Progenitor cell of endocrine pancreas (in vitro differentiated cells): ENCODE data around the gene BLOC1S2. TPM values are rescaled to one million over a fixed set of nuclear protein-coding genes. Genes with fewer than 3 reads are reported as not detected.

Experiments
- DNase-seq: peaks from one replicate; pipeline ENCODE4 v3.0.0; 2021; ENCODE audit warnings: low spot score; ENCODE audit not compliant: unreplicated experiment
- H3K27ac Mint-ChIP-seq: 2 replicates; pipeline ENCODE4 v1.8.0; 2021; ENCODE audit warnings: mild to moderate bottlenecking, moderate library complexity, mixed read lengths
- H3K27me3 Mint-ChIP-seq: 2 replicates; pipeline ENCODE4 v1.8.0; 2021; ENCODE audit warnings: mixed read lengths
- H3K36me3 Mint-ChIP-seq: 2 replicates; pipeline ENCODE4 v1.8.0; 2022; ENCODE audit warnings: mixed read lengths; ENCODE audit not compliant: insufficient read depth
- H3K4me1 Mint-ChIP-seq: 2 replicates; pipeline ENCODE4 v1.8.0; 2021; ENCODE audit warnings: low read depth, mixed read lengths
- H3K4me3 Mint-ChIP-seq: 2 replicates; pipeline ENCODE4 v1.8.0; 2021; ENCODE audit warnings: low read depth, mild to moderate bottlenecking, moderate library complexity, mixed read lengths
- H3K9me3 Mint-ChIP-seq: 2 replicates; pipeline ENCODE4 v1.8.0; 2021; ENCODE audit warnings: low read depth, mixed read lengths
- CTCF ChIP-seq: fragments of 200-600 bp; sonication (generic); IDR thresholded peaks from one replicate; pipeline ENCODE4 v1.5.0; 2021; ENCODE audit warnings: antibody characterized with exemption, mild to moderate bottlenecking; ENCODE audit not compliant: unreplicated experiment
- total RNA-seq: library from RNA; stranded (reverse); gene quantifications from 2 replicates; pipeline ENCODE4 v1.2.1, GENCODE V29; 2021

The BLOC1S2 gene
- total RNA-seq, 1 donor from 2014 or later, result 28.7 TPM

- peaks cover 2% of the 10 kb centered on the region for H3K36me3 Mint-ChIP-seq
- no peaks in the 10 kb centered on the region for H3K27me3 Mint-ChIP-seq
- H3K27ac Mint-ChIP-seq, result peak within 1 kb of the TSS; percentile 100
- peak; percentile 49 for DNase-seq
- H3K9me3 Mint-ChIP-seq, result peaks cover 4% of the 10 kb centered on the region
- peak within 1 kb of the TSS; percentile 99 for H3K4me3 Mint-ChIP-seq
- no peak for TF ChIP-seq CTCF
- H3K4me1 Mint-ChIP-seq, result peaks cover 6% of the 10 kb centered on the region
These were observed 19.0 kb downstream of the BLOC1S2 start, which contains the start of gene CWF19L1 for GRCh38 chr10:100267239-100268104. Gene CWF19L1, minus strand, starts transcription at chr10:100267638. Its CDS starts 45 bp downstream, at chr10:100267593.

GRCh38 chr10:100265821-100266485, 20.5 kb downstream of the BLOC1S2 start:
- H3K36me3 Mint-ChIP-seq, result no peaks in the 10 kb centered on the region
- no peaks in the 10 kb centered on the region for H3K27me3 Mint-ChIP-seq
- peak overlapping the region; percentile 59 for H3K4me3 Mint-ChIP-seq
- DNase-seq, result no peak
- H3K4me1 Mint-ChIP-seq, result peaks cover 6% of the 10 kb centered on the region
- no peak for TF ChIP-seq CTCF
- H3K27ac Mint-ChIP-seq, result no peak overlapping the region
- H3K9me3 Mint-ChIP-seq, result no peaks in the 10 kb centered on the region

- H3K4me3 Mint-ChIP-seq, result no peak overlapping the region
- no peaks in the 10 kb centered on the region for H3K27me3 Mint-ChIP-seq
- no peaks in the 10 kb centered on the region for H3K9me3 Mint-ChIP-seq
- no peaks in the 10 kb centered on the region for H3K4me1 Mint-ChIP-seq
- no peak overlapping the region for H3K27ac Mint-ChIP-seq
- DNase-seq, result no peak
- no peak for TF ChIP-seq CTCF
- peaks cover 16% of the 10 kb centered on the region for H3K36me3 Mint-ChIP-seq
These were observed 32.3 kb downstream of the BLOC1S2 start for GRCh38 chr10:100254191-100254590.

- TF ChIP-seq CTCF, result no peak
- no peak overlapping the region for H3K27ac Mint-ChIP-seq
- no peaks in the 10 kb centered on the region for H3K4me1 Mint-ChIP-seq
- no peaks in the 10 kb centered on the region for H3K27me3 Mint-ChIP-seq
- peaks cover 20% of the 10 kb centered on the region for H3K36me3 Mint-ChIP-seq
- H3K4me3 Mint-ChIP-seq, result no peak overlapping the region
- DNase-seq, result no peak
- no peaks in the 10 kb centered on the region for H3K9me3 Mint-ChIP-seq
These were observed 33.4 kb downstream of the BLOC1S2 start for GRCh38 chr10:100253041-100253440.

- DNase-seq, result no peak
- Mint-ChIP-seq H3K4me1 (no peaks in the 10 kb centered on the region), H3K27ac (peak overlapping the region; percentile 49), H3K27me3 (no peaks in the 10 kb centered on the region), H3K4me3 (no peak overlapping the region), H3K36me3 (peaks cover 18% of the 10 kb centered on the region), H3K9me3 (no peaks in the 10 kb centered on the region)
- no peak for TF ChIP-seq CTCF
These were observed 37.7 kb downstream of the BLOC1S2 start for GRCh38 chr10:100248820-100249219.
